HG02763 (cell line): ENCODE measurements around the gene LPGAT1.
"Not testable (repeated sequence)": the region's sequence is repeated elsewhere in the genome, so short reads cannot be mapped to it uniquely, and the experiment has no call there.

Experiments used
- ATAC-seq: cut with Tn5 transposase; IDR thresholded peaks from one replicate; pipeline ENCODE4 v1.9.1; 2021; ENCODE audit warnings: mild to moderate bottlenecking, moderate library complexity; ENCODE audit not compliant: unreplicated experiment

The LPGAT1 gene

DNA sequence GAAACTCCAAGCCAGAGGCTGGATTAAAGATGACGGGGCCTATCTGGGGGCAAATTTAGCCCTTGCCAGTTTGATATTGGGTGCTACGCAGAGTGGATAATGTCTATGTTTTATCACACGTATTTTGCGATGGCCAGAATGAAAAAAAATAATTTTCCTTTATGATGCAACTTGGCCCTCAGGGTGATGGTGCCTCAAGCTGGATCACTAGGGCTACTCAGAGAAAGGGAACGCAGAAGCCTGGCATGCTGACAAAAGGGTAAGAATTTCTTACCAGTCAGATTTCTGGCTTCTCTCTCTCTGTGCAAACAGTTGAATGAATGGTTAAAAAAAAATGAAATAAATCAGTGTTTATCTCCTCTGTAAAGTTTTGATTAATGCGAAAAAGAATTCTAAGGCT, 122.6 kb downstream of the LPGAT1 start:
- no peak for ATAC-seq

DNA sequence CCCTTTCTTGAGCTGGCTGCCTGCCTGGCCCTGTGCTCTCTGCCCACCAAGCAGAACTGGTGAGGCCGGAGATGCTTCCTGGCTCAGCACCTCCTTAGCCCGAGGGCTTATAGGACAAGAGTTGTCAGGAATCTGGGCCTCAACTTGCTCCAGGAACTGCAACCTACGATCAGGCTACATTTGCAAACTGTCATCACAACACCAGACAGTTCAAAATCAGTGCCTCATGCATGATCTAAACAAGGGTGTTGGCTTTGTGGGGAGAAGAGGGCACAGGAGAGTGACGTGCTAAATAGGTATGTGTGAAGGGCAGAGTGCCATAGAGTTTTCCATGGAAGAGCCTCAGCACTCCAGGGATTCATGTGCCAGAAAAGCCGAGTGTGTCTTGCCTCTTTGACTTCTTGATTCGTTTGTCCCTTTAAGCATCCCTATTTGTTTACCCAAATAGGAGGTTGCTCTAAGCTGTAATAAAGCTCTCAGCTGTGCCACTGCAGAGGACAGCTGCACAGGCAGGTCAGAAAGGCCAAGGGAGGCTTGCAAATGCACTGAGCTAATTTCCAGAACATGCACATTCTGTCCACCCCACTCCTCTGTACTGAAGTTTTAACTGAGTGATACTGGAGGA, 125.0 kb downstream of the LPGAT1 start:
- ATAC-seq: no peak

DNA sequence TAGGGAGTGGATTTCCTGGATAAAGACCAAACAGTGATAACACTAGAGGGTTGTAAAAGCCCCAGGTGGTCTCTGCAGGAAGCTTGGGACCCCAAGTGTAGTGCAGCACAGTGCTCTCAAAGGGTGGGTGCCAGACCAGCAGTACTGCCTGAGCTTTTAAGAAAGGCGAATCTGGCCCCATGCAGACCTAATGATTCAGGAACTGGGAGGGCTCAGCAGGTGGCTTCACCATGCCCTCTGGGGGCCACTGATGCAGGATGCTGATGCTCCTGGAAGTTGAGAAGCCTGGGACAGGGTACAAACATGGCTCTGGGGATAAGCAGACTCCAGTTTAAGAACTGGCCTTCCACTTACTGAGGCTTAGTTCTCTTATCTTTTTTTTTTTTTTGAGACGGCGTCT, 126.0 kb downstream of the LPGAT1 start:
- ATAC-seq: no peak

DNA sequence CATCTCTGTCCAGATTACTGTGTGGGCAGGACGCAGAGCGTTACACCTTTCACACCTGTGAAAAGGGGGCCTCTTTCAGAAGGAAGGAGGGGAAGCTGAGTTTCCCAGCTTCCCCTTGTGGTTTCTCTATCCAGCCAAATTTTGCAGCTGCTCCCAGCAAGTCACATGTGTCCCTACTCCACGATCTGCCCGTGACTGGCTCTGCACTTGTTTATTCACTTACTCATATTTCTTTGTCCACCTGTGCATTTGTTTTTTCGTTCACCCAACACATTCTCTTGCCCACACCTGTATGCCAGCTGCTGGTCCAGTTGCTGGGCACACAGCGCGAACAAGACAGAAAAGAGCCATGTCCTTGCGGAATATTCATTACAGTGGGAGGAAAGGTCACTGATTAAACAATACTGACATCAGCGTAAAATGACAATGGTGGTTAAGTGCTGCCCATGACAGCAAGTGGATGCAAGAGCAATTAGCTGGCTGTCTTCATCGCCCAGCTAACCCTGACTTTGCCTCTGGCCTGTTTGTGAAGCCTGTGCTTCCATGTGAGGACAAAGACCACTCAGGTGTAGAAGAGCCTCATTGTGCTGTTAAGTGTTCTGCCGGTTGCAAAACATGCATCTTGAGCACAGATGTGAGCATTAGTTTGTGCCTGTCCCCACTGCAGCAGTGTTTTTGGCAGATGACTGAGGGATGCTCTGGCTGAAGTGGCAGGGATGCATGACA, 126.6 kb downstream of the LPGAT1 start:
- no peak for ATAC-seq

DNA sequence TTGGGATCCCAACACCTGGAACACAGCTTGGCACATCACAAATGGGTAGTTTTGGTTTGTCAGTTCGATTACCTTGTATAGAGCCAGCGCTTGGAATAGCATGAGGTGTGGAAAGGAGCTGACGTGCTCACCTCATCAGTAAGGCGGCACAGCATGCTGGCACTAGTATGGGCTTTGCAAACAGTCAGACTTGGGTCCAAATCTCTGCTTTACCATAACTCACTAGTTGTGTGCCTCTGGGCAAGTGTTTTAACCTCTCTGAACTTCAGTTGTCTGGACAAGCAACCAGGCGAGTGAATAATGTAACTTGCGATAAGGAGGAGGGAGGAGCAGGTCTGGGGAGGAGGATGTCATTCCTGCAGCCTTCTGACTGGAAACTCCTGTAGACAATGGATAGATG, 128.8 kb downstream of the LPGAT1 start:
- no peak for ATAC-seq

DNA sequence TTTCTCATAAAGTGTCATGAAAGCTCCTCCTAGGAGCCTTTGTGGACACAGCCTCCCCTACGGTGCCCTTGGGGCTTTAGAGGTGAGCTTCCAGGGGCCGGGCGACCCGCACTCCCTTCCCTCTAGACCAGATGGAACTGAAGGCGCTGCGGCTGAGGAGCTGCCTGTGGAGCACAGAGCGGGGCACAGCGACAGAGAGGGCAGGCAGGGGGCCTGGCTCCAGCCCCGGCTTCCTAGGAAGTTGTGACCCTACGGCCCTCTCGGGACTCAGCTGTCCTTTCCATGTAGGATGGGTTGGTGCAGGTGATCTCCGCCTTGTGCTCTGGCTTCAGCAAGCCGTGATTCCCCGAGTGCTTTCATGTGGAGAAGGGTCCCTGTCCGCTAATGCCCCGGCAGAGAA, 131.5 kb downstream of the LPGAT1 start:
- ATAC-seq: no peak

DNA sequence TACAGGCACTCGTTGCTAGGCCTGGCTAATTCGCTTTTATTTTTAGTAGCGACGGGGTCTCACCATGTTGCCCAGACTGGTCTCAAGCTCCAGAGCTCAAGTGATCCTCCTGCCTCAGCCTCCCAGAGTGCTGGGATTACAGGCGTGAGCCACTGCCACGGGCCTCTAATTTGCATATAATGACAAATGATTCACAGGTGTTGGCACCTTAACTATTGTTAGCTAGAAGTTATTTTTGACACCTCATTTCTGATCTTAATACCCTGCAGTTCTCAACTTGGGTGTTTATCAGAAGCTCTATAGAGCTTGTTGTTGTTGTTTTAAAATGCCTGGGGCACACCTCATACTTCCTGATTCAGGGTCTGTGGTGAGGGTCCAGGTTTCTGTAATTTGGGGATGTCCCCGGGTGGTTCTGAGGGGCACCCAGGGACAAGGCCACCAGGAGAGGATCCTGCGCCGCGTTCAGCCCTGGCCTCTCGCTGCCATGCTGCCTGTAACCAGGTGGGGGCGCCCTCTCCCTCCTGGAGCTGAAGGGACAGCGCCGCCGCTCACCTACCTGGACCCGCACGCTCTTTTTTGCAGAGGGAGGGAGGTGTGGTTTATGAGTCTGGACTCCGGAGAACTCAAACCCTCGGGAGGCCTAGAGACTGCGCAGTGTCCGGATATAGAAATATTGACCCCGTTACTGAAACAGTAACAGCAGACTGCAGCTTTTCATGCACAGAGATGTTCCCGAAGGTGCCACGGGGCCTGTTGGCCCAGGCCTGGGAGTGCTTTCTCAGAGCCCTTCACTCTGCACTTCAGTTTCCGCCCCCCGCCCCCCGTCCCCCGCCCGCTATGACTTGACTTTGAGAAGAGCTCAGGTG, 132.2 kb downstream of the LPGAT1 start:
- peak; percentile 35 for ATAC-seq

DNA sequence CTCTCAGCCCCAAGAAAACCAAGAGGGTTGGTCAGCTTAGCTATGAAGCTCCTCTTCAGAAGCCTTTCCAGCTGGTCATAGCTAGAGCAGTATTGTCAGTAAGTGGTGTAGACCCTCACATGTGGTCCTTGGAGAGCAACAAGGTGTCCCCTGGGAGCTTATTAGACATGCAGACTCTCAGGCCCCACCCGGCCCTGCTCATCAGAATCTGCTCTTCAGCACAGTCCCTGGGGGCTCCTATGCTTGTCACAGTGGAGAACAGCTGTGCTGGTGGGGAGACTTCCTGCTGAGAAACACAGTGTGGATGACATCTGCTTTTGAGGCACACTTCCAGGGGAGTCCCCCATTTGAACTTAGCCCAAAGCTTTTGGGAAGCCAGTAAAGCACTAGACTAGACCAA, 133.2 kb downstream of the LPGAT1 start:
- ATAC-seq: peak; percentile 72

DNA sequence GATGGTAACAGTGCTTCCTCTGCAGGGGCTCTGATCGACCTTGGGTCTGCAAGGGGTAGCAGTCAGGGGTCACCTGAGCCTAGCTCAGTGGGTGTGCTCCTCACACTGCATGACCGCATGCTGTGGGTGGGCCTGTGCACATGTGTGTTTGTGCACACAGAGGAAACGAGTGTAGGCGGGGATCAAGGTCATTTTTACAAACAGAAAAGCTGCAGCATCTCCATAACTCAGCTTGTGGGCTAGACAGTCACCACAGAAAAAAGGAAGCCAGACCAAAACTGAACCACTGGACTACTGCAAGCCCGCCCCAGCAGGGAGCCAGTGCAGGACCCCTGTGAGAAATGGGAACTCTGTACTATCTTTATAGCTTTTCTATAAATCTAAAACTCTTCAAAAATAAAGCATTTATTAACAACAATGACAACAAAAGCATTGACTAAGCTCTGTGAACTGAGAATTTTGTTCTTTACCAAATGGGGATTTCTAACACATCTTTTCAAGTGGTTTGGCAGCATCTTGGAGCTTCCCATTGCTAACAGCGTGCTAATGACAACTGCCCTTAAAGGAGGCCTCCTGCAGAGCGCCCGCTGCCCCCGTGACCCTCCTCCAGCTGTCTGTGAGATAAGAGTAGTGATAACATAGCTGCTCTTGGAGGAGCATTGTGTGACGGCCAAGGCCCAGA, 135.3 kb downstream of the LPGAT1 start:
- ATAC-seq: peak; percentile 44

DNA sequence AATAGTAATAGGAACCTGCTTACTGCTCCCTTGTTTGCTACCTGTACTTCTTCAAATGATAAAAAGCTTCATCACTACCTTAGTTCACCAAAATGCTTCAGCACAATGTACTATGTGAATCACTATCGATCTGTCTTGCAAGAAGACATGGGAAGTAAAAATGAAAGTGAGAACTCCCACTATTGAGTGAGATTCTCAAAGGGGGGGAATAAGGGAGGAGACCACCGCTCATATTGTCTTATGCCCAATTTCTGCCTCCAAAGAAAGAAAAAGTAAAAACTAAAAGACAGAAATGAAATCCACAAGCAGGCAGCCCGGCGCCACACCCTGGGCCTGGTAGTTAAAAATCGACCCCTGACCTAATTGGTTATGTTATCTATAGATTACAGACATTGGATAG, 136.7 kb downstream of the LPGAT1 start:
- not testable (repeated sequence) for ATAC-seq
